HTR-8/SVneo (cell line): ENCODE measurements around the gene C19orf47.

ENCODE experiments used
- DNase-seq: peaks from one replicate; pipeline ENCODE4 v3.0.0; 2011; ENCODE audit warnings: low spot score, mixed read lengths; ENCODE audit not compliant: insufficient read length
- FAIRE-seq: peaks from 2 replicates; lab custom pipeline; 2011; peaks lifted over from hg19 to GRCh38; lab: Jason Lieb, UNC

The C19orf47 gene

DNA sequence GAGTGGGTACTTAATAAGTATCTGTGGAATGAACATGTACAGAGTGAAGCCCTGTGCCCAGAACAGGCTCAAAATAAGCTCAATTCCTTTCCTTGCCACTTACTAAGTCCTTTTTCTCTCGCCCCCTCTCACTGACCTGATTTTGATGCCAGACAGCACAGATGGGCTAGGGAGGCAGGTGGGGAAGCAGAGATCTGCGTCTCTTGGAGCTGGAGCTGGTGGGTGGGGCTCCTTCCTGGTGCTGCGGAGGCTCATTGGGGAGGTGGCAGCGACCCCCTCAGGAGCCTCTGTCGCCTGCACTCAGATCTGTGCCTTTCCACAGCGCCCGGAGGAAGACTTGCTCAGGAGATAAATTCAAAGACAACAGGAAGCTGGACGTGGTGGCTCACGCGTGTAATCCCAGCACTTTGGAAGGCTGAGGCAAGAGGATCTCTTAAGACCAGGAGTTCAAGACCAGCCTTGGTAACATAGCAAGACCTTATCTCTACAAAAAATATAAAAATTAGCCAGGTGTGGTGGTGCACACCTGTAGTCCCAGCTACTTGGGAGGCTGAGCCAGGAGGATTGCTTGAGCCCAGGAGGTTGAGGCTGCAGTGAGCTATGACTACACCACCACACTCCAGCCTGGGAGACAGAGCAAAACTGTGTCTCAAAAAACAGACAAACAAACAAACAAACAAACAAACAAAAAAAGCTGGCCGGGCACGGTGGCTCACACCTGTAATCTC lies 77.7 kb downstream of the C19orf47 start:
- DNase-seq (no peak), FAIRE-seq (no peak)
